Posterior vena cava (tissue), 2 donors: ENCODE results near the gene CYP4F2. TPM values are rescaled to one million over a fixed set of nuclear protein-coding genes. Genes with fewer than 3 reads are reported as not detected.
"Not testable (repeated sequence)": the region's sequence is repeated elsewhere in the genome, so short reads cannot be mapped to it uniquely, and the experiment has no call there.

ENCODE experiments used
- DNase-seq: peaks from one replicate; pipeline ENCODE4 v3.0.0-alpha.2; 2020; ENCODE audit warnings: low spot score
- intact Hi-C, 2 donors: fragments of 100-400 bp; cut with DNase I; formaldehyde crosslinking; loops; one replicate each; pipeline versions ENCODE4 v1.14.1 to v1.14.2; 2022 to 2023
- total RNA-seq, 2 donors: library from RNA; stranded (reverse); fragmentation: NEBNext Ultra II Directional; extraction: Animal tissue kit (Norgen Biotek cat#: 25700); gene quantifications; one replicate each; pipeline ENCODE4 v1.2.1, GENCODE V29; 2021
- donor health status: DM: yes; HTN: yes; CAD: no.
- donor health status: DM: yes; HTN: yes; CAD: no.

CYP4F2 gene
- total RNA-seq, 2 donors from 2014 or later, result not detected

GRCh38 chr19:15902254-15902653 is 4.4 kb upstream of the CYP4F2 start:
- DNase-seq, result no peak
- intact Hi-C loops, result no loop called here

GRCh38 chr19:15900504-15900903 is 2.6 kb upstream of the CYP4F2 start:
- intact Hi-C loops, result no loop called here
- DNase-seq, result no peak

GRCh38 chr19:15900032-15900431 is 2.2 kb upstream of the CYP4F2 start:
- DNase-seq, intact Hi-C loops: not testable (repeated sequence)

GRCh38 chr19:15899561-15899960 is 1.7 kb upstream of the CYP4F2 start:
- intact Hi-C loops, DNase-seq: not testable (repeated sequence)

- intact Hi-C loops, result no loop called here
Observed at GRCh38 chr19:15897026-15897737, 692 bp downstream of the CYP4F2 start.

GRCh38 chr19:15895876-15896430 is 1.9 kb downstream of the CYP4F2 start:
- intact Hi-C loops, result no loop called here
- DNase-seq, result no peak

More at GRCh38 chr19:15897026-15897737, 692 bp downstream of the CYP4F2 start:
- no peak for DNase-seq

- DNase-seq, result no peak
- intact Hi-C loops, result no loop called here
Observed at GRCh38 chr19:15894359-15894758, 3.5 kb downstream of the CYP4F2 start.

- intact Hi-C loops, result no loop called here
Observed at GRCh38 chr19:15893477-15893876, 4.4 kb downstream of the CYP4F2 start.

GRCh38 chr19:15892012-15892411 is 5.9 kb downstream of the CYP4F2 start:
- no peak for DNase-seq
- intact Hi-C loops, result no loop called here

More at GRCh38 chr19:15893477-15893876, 4.4 kb downstream of the CYP4F2 start:
- DNase-seq, result no peak

- intact Hi-C loops, result no loop called here
- DNase-seq, result no peak
Observed at GRCh38 chr19:15891434-15891833, 6.4 kb downstream of the CYP4F2 start.

GRCh38 chr19:15889339-15889738 is 8.5 kb downstream of the CYP4F2 start:
- DNase-seq, intact Hi-C loops: not testable (repeated sequence)

- DNase-seq, result no peak
- intact Hi-C loops, result no loop called here
Observed at GRCh38 chr19:15885919-15886318, 12.0 kb downstream of the CYP4F2 start.

GRCh38 chr19:15885167-15885566 is 12.7 kb downstream of the CYP4F2 start:
- intact Hi-C loops, result no loop called here
- no peak for DNase-seq

- DNase-seq, intact Hi-C loops: not testable (repeated sequence)
Observed at GRCh38 chr19:15883329-15883728, 14.5 kb downstream of the CYP4F2 start.

- intact Hi-C loops, result no loop called here
- DNase-seq, result no peak
Observed at GRCh38 chr19:15874821-15875474, 22.9 kb downstream of the CYP4F2 start.

GRCh38 chr19:15873771-15874170 is 24.1 kb downstream of the CYP4F2 start:
- DNase-seq, intact Hi-C loops: not testable (repeated sequence)

- DNase-seq, result no peak
- intact Hi-C loops, result no loop called here
Observed at GRCh38 chr19:15871570-15871969, 26.3 kb downstream of the CYP4F2 start.

GRCh38 chr19:15869873-15870272 is 28.0 kb downstream of the CYP4F2 start:
- intact Hi-C loops, result loop anchor here (10.0 kb wide), 1 partner anchor 245 kb away; no protein-coding TSS in a partner anchor
- no peak for DNase-seq

GRCh38 chr19:15869109-15869555 is 28.7 kb downstream of the CYP4F2 start:
- no peak for DNase-seq
- intact Hi-C loops, result loop anchor here (10.0 kb wide), 1 partner anchor 244 kb away; no protein-coding TSS in a partner anchor

- intact Hi-C loops, result loop anchor here (10.0 kb wide), 1 partner anchor 242 kb away; no protein-coding TSS in a partner anchor
- DNase-seq, result no peak
Observed at GRCh38 chr19:15866636-15867035, 31.2 kb downstream of the CYP4F2 start.
